Endothelial cell of umbilical vein (primary cell): ENCODE results near the gene KRT76. TPM values are rescaled to one million over a fixed set of nuclear protein-coding genes. Genes with fewer than 3 reads are reported as not detected.

ENCODE experiments used
- BruUV-seq: library from RNA; stranded (reverse); fragments of 400-500 nt; replicated peaks from 2 replicates; lab custom pipeline; 2021; lab: Mats Ljungman, UMichigan
- CTCF ChIA-PET: fragments of 300-600, 350-600 bp; sonication (Branson Sonifier 250); formaldehyde crosslinking; loops from one replicate; lab custom pipeline; 2021; ENCODE audit warnings: antibody characterized with exemption, inconsistent platforms; lab: Charles Lee
- POLR2A ChIA-PET: fragments of 300-600, 350-600 bp; sonication (Branson Sonifier 250); formaldehyde crosslinking; loops from one replicate; lab custom pipeline; 2021; ENCODE audit warnings: antibody characterized with exemption, inconsistent platforms; lab: Charles Lee
- DNase-seq: peaks from one replicate; pipeline ENCODE4 v3.0.0-alpha.2; 2011; ENCODE audit warnings: low read depth, low spot score
- FAIRE-seq: peaks from 2 replicates; lab custom pipeline; 2011; peaks lifted over from hg19 to GRCh38; lab: Jason Lieb, UNC
- H2AFZ ChIP-seq: 2 replicates; pipeline ENCODE4 v1.6.0; 2012; ENCODE audit warnings: low read depth, low read length, control low read depth, inconsistent platforms
- H3K27ac ChIP-seq: 2 replicates; pipeline ENCODE4 v1.5.1; 2011; ENCODE audit warnings: low read depth, mild to moderate bottlenecking, control low read depth, low read length, moderate library complexity; ENCODE audit not compliant: insufficient read depth
- H3K27me3 ChIP-seq, 2 experiments: 2 replicates each; pipeline versions ENCODE4 v1.6.0 to v1.6.1; 2011; ENCODE audit warnings: low read length in 2 of 2, mixed read lengths in 1 of 2; ENCODE audit not compliant: control insufficient read depth in 2 of 2, insufficient read depth in 2 of 2
- H3K36me3 ChIP-seq, 2 experiments: 2 replicates in 1 of 2; 3 replicates in 1 of 2; pipeline ENCODE4 v1.5.1; 2011; ENCODE audit warnings: low read length in 2 of 2, mild to moderate bottlenecking in 1 of 2, moderate library complexity in 1 of 2; ENCODE audit not compliant: control insufficient read depth in 2 of 2, insufficient read depth in 2 of 2; ENCODE audit errors: extremely low read depth in 1 of 2
- H3K4me1 ChIP-seq: 3 replicates; pipeline ENCODE4 v1.5.1; 2011; ENCODE audit warnings: mild to moderate bottlenecking, low read length; ENCODE audit not compliant: control insufficient read depth, insufficient read depth; ENCODE audit errors: extremely low read depth
- H3K4me2 ChIP-seq: 2 replicates; pipeline ENCODE4 v1.6.1; 2011; ENCODE audit warnings: low read length, control low read depth, mixed read lengths; ENCODE audit not compliant: insufficient read depth
- H3K4me3 ChIP-seq, 3 experiments: fragments of 200-600 bp in 1 of 3; sonication (generic), shearing (Covaris generic) in 1 of 3; replicated peaks in 1 of 3; 2 replicates each; pipeline ENCODE4 v1.5.1; 2011 to 2016; ENCODE audit warnings: control low read depth in 3 of 3, low read length in 3 of 3, mild to moderate bottlenecking in 2 of 3, inconsistent platforms in 1 of 3, low read depth in 1 of 3, moderate library complexity in 1 of 3; ENCODE audit not compliant: insufficient read depth in 1 of 3
- H3K79me2 ChIP-seq: 2 replicates; pipeline ENCODE4 v1.6.0; 2012; ENCODE audit warnings: low read length, inconsistent platforms; ENCODE audit not compliant: control insufficient read depth, insufficient read depth
- H3K9ac ChIP-seq: replicated peaks from 2 replicates; pipeline ENCODE3; 2011; ENCODE audit warnings: low read length, control low read depth; ENCODE audit not compliant: insufficient read depth; ENCODE audit errors: extremely low read depth
- H3K9me1 ChIP-seq: replicated peaks from 3 replicates; pipeline ENCODE4 v1.6.0; 2011; ENCODE audit warnings: mild to moderate bottlenecking, low read length; ENCODE audit not compliant: control insufficient read depth, insufficient read depth; ENCODE audit errors: extremely low read depth
- H3K9me3 ChIP-seq: replicated peaks from 2 replicates; pipeline ENCODE4 v1.5.1; 2012; ENCODE audit warnings: low read length, inconsistent platforms; ENCODE audit not compliant: control insufficient read depth, insufficient read depth
- H4K20me1 ChIP-seq: replicated peaks from 2 replicates; pipeline ENCODE3; 2011; ENCODE audit warnings: mild to moderate bottlenecking, low read length; ENCODE audit not compliant: control insufficient read depth, insufficient read depth; ENCODE audit errors: extremely low read depth
- EZH2 ChIP-seq: IDR thresholded peaks from 2 replicates; pipeline ENCODE4 v1.6.1; 2012; ENCODE audit warnings: borderline replicate concordance, low read depth, mild to moderate bottlenecking, moderate library complexity, low read length, inconsistent platforms; ENCODE audit not compliant: severe bottlenecking
- FOS ChIP-seq: IDR thresholded peaks from 2 replicates; pipeline ENCODE4 v1.6.1; 2011; ENCODE audit warnings: mild to moderate bottlenecking, low read length, moderate library complexity, borderline replicate concordance; ENCODE audit not compliant: insufficient read depth
- GATA2 ChIP-seq: IDR thresholded peaks from 2 replicates; pipeline ENCODE4 v1.7.0; 2011; ENCODE audit warnings: low read depth, mild to moderate bottlenecking, moderate library complexity, mixed read lengths, low read length; ENCODE audit not compliant: insufficient read length, insufficient read depth
- JUN ChIP-seq: IDR thresholded peaks from 2 replicates; pipeline ENCODE4 v1.6.1; 2011; ENCODE audit warnings: borderline replicate concordance, low read depth; ENCODE audit not compliant: insufficient read length, insufficient read depth
- MYC ChIP-seq: IDR thresholded peaks from one replicate; pipeline ENCODE4 v1.6.1; 2011; ENCODE audit warnings: mild to moderate bottlenecking, low read depth, low read length
- POLR2A ChIP-seq: IDR thresholded peaks from 2 replicates; pipeline ENCODE4 v1.6.1; 2012; ENCODE audit warnings: low read depth, mild to moderate bottlenecking, control low read depth, low read length
- POLR2AphosphoS5 ChIP-seq: IDR thresholded peaks from 2 replicates; pipeline ENCODE4 v1.6.1; 2012; ENCODE audit warnings: low read depth, mild to moderate bottlenecking, control low read depth, low read length, moderate library complexity; ENCODE audit not compliant: insufficient read depth
- dilution Hi-C: fragments of 300-500 bp; cut with MboI; formaldehyde crosslinking; loops from one replicate; pipeline ENCODE4 v1.15.0; 2019; ENCODE audit warnings: low sequenced_read_pairs; ENCODE audit not compliant: extremely low pct_ligation_motif_present
- intact Hi-C: fragments of 100-400 bp; cut with micrococcal nuclease; formaldehyde crosslinking; loops from one replicate; pipeline ENCODE4 v1.10.0; 2022
- polyA plus RNA-seq, 4 experiments: library from polyadenylated mRNA; depleted of rRNA in 3 of 4; stranded (reverse) in 3 of 4; unstranded in 1 of 4; fragments of >200 nt; gene quantifications; 2 replicates each; pipeline versions ENCODE4 v1.2.1 to v1.2.3, GENCODE V29; 2011 to 2012; ENCODE audit warnings: missing spikeins in 1 of 4
- total RNA-seq: library from RNA; stranded (reverse); gene quantifications from 2 replicates; pipeline ENCODE4 v1.2.3, GENCODE V29; 2021
- TF ChIP-seq, protein P1 (sequence below): IDR thresholded peaks from 2 replicates; pipeline ENCODE4 v1.6.1; 2011; ENCODE audit not compliant: insufficient read depth, insufficient read length
- TF ChIP-seq, protein P2 (sequence below), 2 donors: IDR thresholded peaks; 1 replicate in 1 of 2; 2 replicates in 1 of 2; pipeline ENCODE4 v1.5.1; 2011; ENCODE audit warnings: low read length in 2 of 2, mild to moderate bottlenecking in 2 of 2, moderate library complexity in 2 of 2, control low read depth in 1 of 2, inconsistent platforms in 1 of 2, low read depth in 1 of 2; ENCODE audit not compliant: insufficient read depth in 1 of 2; ENCODE audit errors: extremely low read depth in 1 of 2

The KRT76 gene
- total and polyA plus RNA-seq, 2 donors (not counting 3 experiments of a cell fraction or from before 2014, with no cell fraction given), result not detected

DNA sequence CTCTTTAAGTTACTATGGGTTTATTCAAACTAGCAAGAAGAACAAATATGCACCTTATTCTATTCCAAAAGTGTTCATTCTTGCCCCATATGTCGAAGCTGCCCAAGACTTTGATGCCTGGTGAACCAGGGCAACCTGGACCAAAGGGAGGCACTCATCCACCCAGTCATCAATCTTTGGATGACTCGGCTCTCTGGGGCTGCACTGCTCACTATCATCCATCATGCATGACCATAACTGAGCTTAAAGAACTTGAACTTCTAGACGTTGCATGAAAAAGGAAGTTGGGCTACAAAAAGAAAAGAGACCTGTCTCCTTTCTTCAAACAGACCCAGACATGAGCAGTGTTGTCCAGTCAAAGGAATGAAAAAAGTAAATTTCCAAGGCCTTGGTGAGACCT lies 35.6 kb upstream of the KRT76 start:
- CTCF ChIA-PET, result no interaction called here
- Histone ChIP-seq H3K36me3 (no peaks in the 10 kb centered on the region), H3K79me2 (no peaks in the 10 kb centered on the region), H3K9ac (no peak overlapping the region), H3K4me2 (no peak overlapping the region), H3K9me1 (no peaks in the 10 kb centered on the region), H2AFZ (no peak overlapping the region), H3K4me3 (no peak overlapping the region), H3K27me3 (no peaks in the 10 kb centered on the region), H4K20me1 (no peaks in the 10 kb centered on the region), H3K27ac (no peak overlapping the region), H3K9me3 (no peaks in the 10 kb centered on the region), H3K4me1 (no peaks in the 10 kb centered on the region)
- intact Hi-C loops, result no loop called here
- FAIRE-seq (no peak), DNase-seq (no peak)
- TF ChIP-seq, protein P1, sequence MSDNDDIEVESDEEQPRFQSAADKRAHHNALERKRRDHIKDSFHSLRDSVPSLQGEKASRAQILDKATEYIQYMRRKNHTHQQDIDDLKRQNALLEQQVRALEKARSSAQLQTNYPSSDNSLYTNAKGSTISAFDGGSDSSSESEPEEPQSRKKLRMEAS, result no peak
- no peak for TF ChIP-seq EZH2
- TF ChIP-seq, protein P2, sequence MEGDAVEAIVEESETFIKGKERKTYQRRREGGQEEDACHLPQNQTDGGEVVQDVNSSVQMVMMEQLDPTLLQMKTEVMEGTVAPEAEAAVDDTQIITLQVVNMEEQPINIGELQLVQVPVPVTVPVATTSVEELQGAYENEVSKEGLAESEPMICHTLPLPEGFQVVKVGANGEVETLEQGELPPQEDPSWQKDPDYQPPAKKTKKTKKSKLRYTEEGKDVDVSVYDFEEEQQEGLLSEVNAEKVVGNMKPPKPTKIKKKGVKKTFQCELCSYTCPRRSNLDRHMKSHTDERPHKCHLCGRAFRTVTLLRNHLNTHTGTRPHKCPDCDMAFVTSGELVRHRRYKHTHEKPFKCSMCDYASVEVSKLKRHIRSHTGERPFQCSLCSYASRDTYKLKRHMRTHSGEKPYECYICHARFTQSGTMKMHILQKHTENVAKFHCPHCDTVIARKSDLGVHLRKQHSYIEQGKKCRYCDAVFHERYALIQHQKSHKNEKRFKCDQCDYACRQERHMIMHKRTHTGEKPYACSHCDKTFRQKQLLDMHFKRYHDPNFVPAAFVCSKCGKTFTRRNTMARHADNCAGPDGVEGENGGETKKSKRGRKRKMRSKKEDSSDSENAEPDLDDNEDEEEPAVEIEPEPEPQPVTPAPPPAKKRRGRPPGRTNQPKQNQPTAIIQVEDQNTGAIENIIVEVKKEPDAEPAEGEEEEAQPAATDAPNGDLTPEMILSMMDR (IDR thresholded peaks at IDR 0.05; ENCODE audit: extremely low read depth in 1 of 2, insufficient read depth in 1 of 2, low read depth in 1 of 2, low read length in 2 of 2), result no peak
- BruUV-seq, result no TSS peak
- POLR2A ChIA-PET, result no interaction called here
- dilution Hi-C loops, result no loop called here

DNA sequence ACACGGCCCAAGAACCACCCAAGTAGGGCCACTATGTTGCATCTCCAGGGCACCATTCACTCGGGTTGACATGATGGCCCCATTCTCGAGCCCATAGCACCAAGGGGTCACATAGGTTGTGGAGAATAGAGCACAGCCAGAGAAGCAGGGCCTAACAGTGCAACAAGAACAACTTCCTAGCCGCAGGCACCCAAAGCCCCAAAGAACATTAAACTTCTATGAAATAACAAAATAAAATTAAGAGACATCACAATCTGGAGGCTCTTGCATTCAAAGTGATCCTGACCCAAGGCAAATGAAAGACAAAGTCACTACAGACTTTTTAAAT lies 34.9 kb upstream of the KRT76 start:
- Histone ChIP-seq H2AFZ (no peak overlapping the region), H3K27ac (no peak overlapping the region), H3K4me2 (no peak overlapping the region), H3K4me3 (no peak overlapping the region), H3K9ac (no peak overlapping the region), H3K79me2 (no peaks in the 10 kb centered on the region), H3K27me3 (no peaks in the 10 kb centered on the region), H4K20me1 (no peaks in the 10 kb centered on the region), H3K9me1 (no peaks in the 10 kb centered on the region), H3K9me3 (no peaks in the 10 kb centered on the region), H3K36me3 (no peaks in the 10 kb centered on the region), H3K4me1 (no peaks in the 10 kb centered on the region)
- intact Hi-C loops, result no loop called here
- ChIA-PET POLR2A (no interaction called here), CTCF (no interaction called here)
- TF ChIP-seq, protein P1, result no peak
- TF ChIP-seq POLR2AphosphoS5 (no peak), POLR2A (no peak), EZH2 (no peak), JUN (no peak), GATA2 (no peak), MYC (no peak), FOS (no peak)
- TF ChIP-seq, protein P2 (IDR thresholded peaks at IDR 0.05; ENCODE audit: extremely low read depth in 1 of 2, insufficient read depth in 1 of 2, low read depth in 1 of 2, low read length in 2 of 2), result no peak
- dilution Hi-C loops, result no loop called here
- no TSS peak for BruUV-seq
- FAIRE-seq (no peak), DNase-seq (no peak)
